ENCODE results near the gene ATG101. TPM values are rescaled to one million over a fixed set of nuclear protein-coding genes. Genes with fewer than 3 reads are reported as not detected.

Gene ATG101
- total RNA-seq, 2 experiments from 2014 or later, result 28.8 to 31.1 TPM

DNA sequence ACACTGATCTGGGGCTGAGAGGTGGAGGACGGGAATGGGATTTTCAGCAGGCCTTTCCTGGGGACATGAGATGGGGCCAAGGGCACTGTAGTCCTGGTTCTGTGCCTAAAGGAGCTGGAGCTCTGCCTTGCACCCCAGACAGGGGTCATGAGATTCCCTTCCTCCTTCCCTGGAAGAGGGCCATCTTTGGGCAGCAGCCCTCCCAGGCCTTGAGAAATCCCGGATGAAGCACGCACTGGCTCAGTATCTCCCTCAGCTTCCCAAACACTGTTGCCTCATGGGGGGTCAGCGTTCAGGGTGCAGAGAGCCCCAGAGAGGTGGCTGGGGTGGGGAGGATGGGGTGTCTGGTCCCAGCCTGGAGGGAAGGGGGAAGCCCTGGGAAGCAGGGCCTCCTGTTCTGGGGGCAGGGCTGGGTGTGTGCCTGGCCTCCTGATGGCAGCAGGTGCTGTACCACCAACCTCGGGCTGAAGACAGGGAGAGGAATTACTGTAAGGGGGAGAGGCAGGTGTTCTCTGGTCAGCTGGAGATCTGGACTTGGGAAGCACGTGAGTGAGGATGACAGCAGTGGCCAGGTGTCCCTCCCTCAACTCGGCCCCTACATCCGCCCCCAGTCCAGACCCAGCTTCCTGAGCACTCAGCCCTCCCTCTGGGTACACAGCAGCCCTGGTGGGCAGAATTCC lies 26.9 kb upstream of the ATG101 start:
- H3K4me3 Mint-ChIP-seq, result no peak overlapping the region
- peaks cover 3% of the 10 kb centered on the region for H3K27me3 Mint-ChIP-seq (ENCODE audit: low read depth)
- no peaks in the 10 kb centered on the region for H3K9me3 Mint-ChIP-seq (ENCODE audit: insufficient read depth)
- ChIA-PET POLR2A (interaction anchor here (1.0 to 1.2 kb wide), 3 partner anchors 10 to 27 kb away, joined by 3 to 8 read pairs (median 3); partner anchors contain the start of gene ATG101), CTCF (interaction anchor here (1.5 to 18.7 kb wide), 5 partner anchors 9 to 77 kb away, joined by 3 to 290 read pairs (median 6); partner anchors contain the start of genes ATG101 and NR4A1)
- no peak for DNase-seq
- H3K36me3 Mint-ChIP-seq (ENCODE audit: low read depth), result no peaks in the 10 kb centered on the region
- no peak for ATAC-seq
- H3K27ac Mint-ChIP-seq, result no peak overlapping the region
- H3K4me1 Mint-ChIP-seq (ENCODE audit: low read depth), result peaks cover 56% of the 10 kb centered on the region

DNA sequence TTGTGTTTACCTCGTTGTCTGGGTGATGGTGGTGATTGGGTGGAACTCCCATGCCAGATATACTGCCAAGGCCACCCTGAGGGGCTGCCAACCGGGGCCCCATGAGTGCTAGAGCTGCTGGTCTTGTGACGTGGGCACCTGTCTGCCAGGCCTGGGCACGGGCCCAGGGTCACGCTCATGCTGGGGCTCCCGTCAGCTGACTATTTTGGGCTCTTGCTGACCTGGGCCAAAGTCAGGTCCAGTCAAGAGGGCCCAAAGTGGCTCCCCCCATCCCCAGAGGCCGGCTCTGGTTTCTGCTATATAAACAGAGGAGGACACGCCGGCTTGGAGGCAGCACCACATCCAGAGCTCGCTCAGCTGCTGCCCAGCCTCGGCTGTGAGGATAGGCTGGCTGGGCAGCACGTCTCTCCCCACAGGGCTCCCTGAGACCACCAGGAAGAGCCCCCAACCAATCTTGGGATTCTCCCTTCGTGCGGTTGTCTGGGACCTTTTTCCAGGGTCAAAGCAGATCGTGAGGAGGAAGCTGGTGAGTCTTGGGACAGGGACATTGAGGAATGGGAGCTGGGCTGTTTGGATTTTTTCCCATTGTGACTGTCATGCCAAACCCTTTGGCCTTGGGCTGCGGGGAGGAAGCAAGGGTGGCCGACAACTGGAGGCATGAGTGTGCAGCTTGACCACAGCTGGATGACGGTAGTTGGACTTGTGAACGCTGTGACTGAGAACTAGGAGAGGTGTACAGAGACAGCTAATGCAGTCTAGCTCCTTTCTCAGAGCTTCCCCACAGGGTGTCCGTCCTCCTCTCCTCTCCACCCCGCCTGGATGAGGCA lies 26.2 kb upstream of the ATG101 start:
- ATAC-seq (no peak), DNase-seq (no peak)
- ChIA-PET CTCF (interaction anchor here (0.9 to 18.7 kb wide), 5 partner anchors 11 to 76 kb away, joined by 3 to 290 read pairs (median 6); partner anchors contain the start of gene ATG101), POLR2A (interaction anchor here (1.0 to 1.2 kb wide), 3 partner anchors 11 to 26 kb away, joined by 3 to 8 read pairs (median 3); partner anchors contain the start of gene ATG101)
- no peak overlapping the region for H3K27ac Mint-ChIP-seq
- peaks cover 51% of the 10 kb centered on the region for H3K4me1 Mint-ChIP-seq (ENCODE audit: low read depth)
- H3K9me3 Mint-ChIP-seq (ENCODE audit: insufficient read depth), result no peaks in the 10 kb centered on the region
- no peaks in the 10 kb centered on the region for H3K27me3 Mint-ChIP-seq (ENCODE audit: low read depth)
- no peaks in the 10 kb centered on the region for H3K36me3 Mint-ChIP-seq (ENCODE audit: low read depth)
- H3K4me3 Mint-ChIP-seq, result no peak overlapping the region

DNA sequence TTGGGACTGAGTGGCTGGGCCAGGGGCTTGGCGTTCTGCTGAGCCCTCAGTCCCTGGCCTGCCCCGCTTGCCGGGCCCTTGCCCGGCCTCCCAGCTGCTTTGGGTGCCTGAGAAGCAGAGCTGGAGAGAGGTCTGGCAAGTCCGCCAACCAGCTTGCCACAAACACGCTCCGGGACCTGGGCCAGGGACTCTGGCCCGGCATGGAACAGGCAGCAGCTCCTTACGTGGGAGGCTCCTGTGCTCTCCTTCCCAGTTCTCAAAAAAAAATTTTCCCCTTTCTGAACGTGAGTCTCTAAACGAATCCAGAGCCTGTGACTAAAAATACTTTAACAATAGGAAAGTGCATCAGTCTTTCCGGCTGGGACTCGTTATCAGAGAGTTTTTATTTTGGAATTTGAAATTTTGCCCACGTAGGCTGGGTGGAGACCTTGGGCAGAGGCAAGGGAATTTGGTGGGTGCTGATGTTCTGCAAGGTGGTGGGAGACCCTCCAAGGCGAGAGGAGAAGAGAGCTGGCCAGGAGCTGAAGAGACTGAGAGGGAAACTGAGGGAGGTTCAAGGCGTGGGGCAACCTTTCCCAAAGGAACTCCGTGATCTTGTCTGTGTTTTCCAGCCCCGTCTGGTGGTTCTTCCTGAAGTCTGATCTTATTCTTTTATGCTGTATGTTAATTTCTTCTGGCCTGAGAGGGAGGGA lies 25.3 kb upstream of the ATG101 start:
- Mint-ChIP-seq H3K27me3 (ENCODE audit: low read depth) (no peaks in the 10 kb centered on the region), H3K9me3 (ENCODE audit: insufficient read depth) (no peaks in the 10 kb centered on the region), H3K27ac (peak overlapping the region; percentile 32), H3K4me3 (no peak overlapping the region), H3K4me1 (ENCODE audit: low read depth) (peaks cover 51% of the 10 kb centered on the region), H3K36me3 (ENCODE audit: low read depth) (no peaks in the 10 kb centered on the region)
- ChIA-PET CTCF (interaction anchor here (0.9 to 18.7 kb wide), 6 partner anchors 12 to 76 kb away, joined by 3 to 290 read pairs (median 4); partner anchors contain the start of gene ATG101), POLR2A (interaction anchor here (1.2 kb wide), 2 partner anchors 19 to 26 kb away, joined by 3 to 8 read pairs; partner anchors contain the start of gene ATG101)
- DNase-seq, result no peak
- ATAC-seq, result no peak

DNA sequence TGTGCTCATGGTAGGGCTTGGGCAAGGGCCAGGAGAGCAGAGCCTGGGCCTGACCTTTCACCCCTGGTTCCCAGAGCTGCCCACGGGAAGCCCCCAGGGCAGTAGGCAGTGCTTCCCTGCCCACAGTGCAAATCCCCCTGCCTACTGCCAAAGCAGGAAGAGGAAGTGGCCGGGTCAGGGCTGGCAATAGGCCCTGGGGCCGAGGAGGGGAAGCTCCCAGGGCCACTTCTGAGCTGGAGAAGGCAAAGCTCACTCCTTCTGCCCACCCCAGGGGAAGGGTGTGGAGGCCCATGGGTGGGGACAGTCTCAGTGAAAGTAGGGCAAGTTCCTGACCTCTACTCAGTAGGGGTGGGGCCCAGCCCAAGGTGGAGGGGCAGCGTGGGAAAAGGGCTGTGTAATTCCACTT lies 24.0 kb upstream of the ATG101 start:
- ChIA-PET POLR2A (no interaction called here), CTCF (interaction anchor here (1.1 to 18.7 kb wide), 3 partner anchors 22 to 26 kb away, joined by 4 to 290 read pairs (median 4); partner anchors contain the start of gene ATG101)
- Mint-ChIP-seq H3K9me3 (ENCODE audit: insufficient read depth) (no peaks in the 10 kb centered on the region), H3K36me3 (ENCODE audit: low read depth) (no peaks in the 10 kb centered on the region), H3K27ac (peak overlapping the region; percentile 74), H3K4me3 (no peak overlapping the region), H3K4me1 (ENCODE audit: low read depth) (peaks cover 61% of the 10 kb centered on the region), H3K27me3 (ENCODE audit: low read depth) (no peaks in the 10 kb centered on the region)
- no peak for DNase-seq
- no peak for ATAC-seq

DNA sequence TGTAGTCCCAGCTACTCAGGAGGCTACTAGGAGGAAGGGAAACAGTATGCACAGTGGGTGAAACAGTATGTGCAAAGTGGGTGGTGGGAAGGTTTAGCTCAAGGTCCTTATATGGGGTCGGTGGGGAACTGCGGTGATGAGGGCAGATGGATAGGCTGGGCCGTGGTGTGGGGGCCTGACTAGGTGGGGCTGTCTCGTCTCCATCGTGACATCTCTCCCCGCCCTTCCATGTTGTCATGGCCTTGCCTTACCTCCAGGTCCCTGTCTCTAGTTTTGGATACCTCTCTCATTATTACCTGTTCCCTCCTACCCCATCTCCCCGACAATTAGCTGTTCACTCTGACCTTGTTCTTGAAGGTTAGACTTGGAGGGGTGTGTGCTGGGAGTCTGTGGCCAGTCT lies 22.9 kb upstream of the ATG101 start:
- no peak for DNase-seq
- no peaks in the 10 kb centered on the region for H3K27me3 Mint-ChIP-seq (ENCODE audit: low read depth)
- H3K36me3 Mint-ChIP-seq (ENCODE audit: low read depth), result no peaks in the 10 kb centered on the region
- CTCF ChIA-PET, result interaction anchor here (18.7 kb wide), 1 partner anchor 23 kb away, joined by 290 read pairs; no protein-coding TSS in a partner anchor
- POLR2A ChIA-PET, result interaction anchor here (0.7 kb wide), 1 partner anchor 23 kb away, joined by 3 read pairs; no protein-coding TSS in a partner anchor
- H3K4me3 Mint-ChIP-seq, result no peak overlapping the region
- H3K27ac Mint-ChIP-seq, result no peak overlapping the region
- ATAC-seq, result no peak
- no peaks in the 10 kb centered on the region for H3K9me3 Mint-ChIP-seq (ENCODE audit: insufficient read depth)
- peaks cover 61% of the 10 kb centered on the region for H3K4me1 Mint-ChIP-seq (ENCODE audit: low read depth)

DNA sequence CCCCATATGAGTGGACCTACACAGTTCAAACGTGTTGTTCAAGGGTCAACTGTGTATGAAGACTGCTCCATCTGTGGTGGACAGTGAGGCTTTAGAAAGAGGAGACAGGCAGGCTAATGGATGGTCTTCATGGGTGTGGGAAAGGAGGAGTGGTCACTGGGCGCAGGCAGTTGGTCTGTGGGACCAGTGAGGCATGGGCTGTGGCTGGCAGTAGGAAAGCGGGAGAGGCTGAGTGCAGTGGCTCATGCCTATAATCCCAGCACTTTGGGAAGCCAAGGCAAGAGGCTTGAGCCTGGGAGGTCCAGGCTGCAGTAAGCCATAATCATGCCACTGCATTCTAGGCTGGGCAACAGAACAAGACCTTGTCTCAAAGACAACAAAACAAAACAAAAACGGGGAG lies 20.5 kb upstream of the ATG101 start:
- Mint-ChIP-seq H3K4me1 (ENCODE audit: low read depth) (peaks cover 61% of the 10 kb centered on the region), H3K27me3 (ENCODE audit: low read depth) (no peaks in the 10 kb centered on the region), H3K9me3 (ENCODE audit: insufficient read depth) (no peaks in the 10 kb centered on the region), H3K36me3 (ENCODE audit: low read depth) (no peaks in the 10 kb centered on the region), H3K27ac (peak overlapping the region; percentile 98), H3K4me3 (peak overlapping the region; percentile 16)
- ATAC-seq (no peak), DNase-seq (no peak)
- ChIA-PET POLR2A (no interaction called here), CTCF (interaction anchor here (18.7 kb wide), 1 partner anchor 25 kb away, joined by 290 read pairs; no protein-coding TSS in a partner anchor)

DNA sequence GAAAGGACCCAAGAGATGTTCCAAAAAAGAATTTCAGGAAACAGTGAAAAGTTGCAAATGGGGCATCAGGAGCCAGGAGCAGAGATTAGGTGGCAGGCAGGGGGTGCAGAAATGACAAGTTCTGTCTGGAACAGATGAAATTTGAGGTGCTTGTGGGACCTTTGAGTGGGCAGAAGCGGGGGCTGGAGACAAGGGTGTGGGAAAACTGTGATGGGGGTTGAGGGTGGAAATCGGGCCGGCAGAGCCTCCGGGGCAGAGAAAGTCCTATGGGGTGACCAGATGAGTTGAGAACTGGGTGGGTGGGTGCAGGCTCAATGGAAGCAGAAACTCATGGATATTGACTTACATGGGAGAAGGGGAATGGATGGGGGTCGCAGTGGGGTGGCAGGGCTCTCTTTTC lies 20.1 kb upstream of the ATG101 start:
- Mint-ChIP-seq H3K36me3 (ENCODE audit: low read depth) (no peaks in the 10 kb centered on the region), H3K4me3 (peak overlapping the region; percentile 16), H3K27ac (peak overlapping the region; percentile 98), H3K9me3 (ENCODE audit: insufficient read depth) (no peaks in the 10 kb centered on the region), H3K4me1 (ENCODE audit: low read depth) (peaks cover 58% of the 10 kb centered on the region), H3K27me3 (ENCODE audit: low read depth) (no peaks in the 10 kb centered on the region)
- ATAC-seq (no peak), DNase-seq (no peak)
- POLR2A ChIA-PET, result interaction anchor here (1.9 kb wide), 1 partner anchor 11 kb away, joined by 5 read pairs; no protein-coding TSS in a partner anchor
- CTCF ChIA-PET, result interaction anchor here (2.7 kb wide), 1 partner anchor 20 kb away, joined by 20 read pairs; the partner anchor contains the start of gene ATG101

DNA sequence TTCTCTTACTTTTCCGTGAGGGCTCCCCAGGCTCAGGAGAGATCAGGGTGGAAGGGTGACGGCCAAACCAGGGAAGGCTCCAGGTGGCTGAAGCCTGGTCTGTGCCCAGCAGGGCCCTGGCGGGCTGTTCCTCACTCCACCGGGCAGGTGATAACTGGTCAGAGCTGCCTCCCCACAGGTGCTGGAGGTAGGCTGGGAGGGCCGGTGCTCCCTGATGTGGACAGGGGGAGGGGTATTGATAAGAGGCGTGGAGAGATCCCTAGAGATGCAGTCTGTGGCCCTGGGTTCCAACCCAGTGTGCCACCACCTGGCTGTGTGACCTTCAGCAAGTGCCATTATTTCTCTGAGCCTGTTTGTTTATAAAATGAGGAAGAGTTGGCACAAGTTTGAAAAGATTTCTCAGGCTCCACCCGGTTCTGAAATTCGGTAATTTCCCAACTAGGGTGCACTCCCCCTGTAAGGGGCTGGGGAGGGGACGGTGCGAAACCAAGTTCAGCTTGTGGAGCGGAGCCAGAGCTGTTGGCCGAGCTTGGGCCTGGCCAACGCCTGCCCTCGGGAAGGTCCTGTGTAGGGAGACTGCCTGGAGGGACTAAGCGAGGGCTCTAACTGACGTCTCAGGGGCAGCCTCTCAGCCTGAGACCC lies 19.5 kb upstream of the ATG101 start:
- Mint-ChIP-seq H3K4me1 (ENCODE audit: low read depth) (peaks cover 57% of the 10 kb centered on the region), H3K27me3 (ENCODE audit: low read depth) (no peaks in the 10 kb centered on the region), H3K4me3 (peak overlapping the region; percentile 86), H3K9me3 (ENCODE audit: insufficient read depth) (no peaks in the 10 kb centered on the region), H3K27ac (peak overlapping the region; percentile 98), H3K36me3 (ENCODE audit: low read depth) (no peaks in the 10 kb centered on the region)
- ATAC-seq, result no peak
- ChIA-PET CTCF (interaction anchor here (0.8 to 4.1 kb wide), 7 partner anchors 16 to 32 kb away, joined by 3 to 59 read pairs (median 6); partner anchors contain the start of gene ATG101), POLR2A (interaction anchor here (0.8 to 2.2 kb wide), 6 partner anchors 9 to 25 kb away, joined by 3 to 18 read pairs (median 8); partner anchors contain the start of gene ATG101)
- DNase-seq, result no peak

DNA sequence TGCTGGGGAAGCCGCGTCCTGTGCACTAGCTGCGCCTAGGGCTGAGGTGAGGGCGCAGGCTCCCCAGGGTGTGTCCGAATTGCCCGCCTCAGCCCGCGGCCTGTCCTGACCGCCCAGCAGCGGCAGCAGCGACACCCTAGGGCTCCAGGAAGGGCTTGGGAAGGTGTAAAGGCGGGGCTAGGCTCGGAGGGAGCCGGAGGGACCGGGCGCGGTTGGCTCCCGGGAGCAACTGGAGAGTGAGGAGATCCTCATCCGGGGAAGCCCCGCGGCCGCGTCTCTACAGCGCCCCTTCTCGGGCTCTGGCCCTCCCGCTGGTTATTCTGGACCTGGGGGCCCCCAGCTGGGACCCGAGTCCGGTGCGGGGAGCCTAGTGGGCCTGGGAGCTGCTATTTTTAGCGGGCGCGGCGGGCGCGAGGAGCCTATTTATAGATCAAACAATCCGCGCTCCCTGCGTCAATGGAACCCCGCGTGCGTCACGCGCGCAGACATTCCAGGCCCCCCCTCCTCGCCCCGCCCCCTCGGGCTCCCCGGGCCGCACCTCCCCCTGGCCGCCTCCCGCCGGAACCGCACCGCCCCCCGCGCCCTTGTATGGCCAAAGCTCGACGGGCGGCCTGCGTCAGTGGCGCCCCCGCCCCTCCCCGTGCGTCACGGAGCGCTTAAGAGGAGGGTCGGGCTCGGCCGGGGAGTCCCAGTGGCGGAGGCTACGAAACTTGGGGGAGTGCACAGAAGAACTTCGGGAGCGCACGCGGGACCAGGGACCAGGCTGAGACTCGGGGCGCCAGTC lies 18.8 kb upstream of the ATG101 start, which contains the start of gene NR4A1:
Gene NR4A1, plus strand, starts transcription at position 685 of the 784 bp plus-strand sequence. CDS start 2,887 bp downstream, outside the sequence.
- no peaks in the 10 kb centered on the region for H3K9me3 Mint-ChIP-seq (ENCODE audit: insufficient read depth)
- ATAC-seq, result peak; percentile 85

More for the DNA sequence above, 18.8 kb upstream of the ATG101 start, which contains the start of gene NR4A1:
- DNase-seq, result peak; percentile 98
- POLR2A ChIA-PET, result interaction anchor here (0.8 to 2.2 kb wide), 8 partner anchors 10 to 25 kb away, joined by 3 to 18 read pairs (median 6); partner anchors contain the start of gene ATG101
- Mint-ChIP-seq H3K4me1 (ENCODE audit: low read depth) (peaks cover 49% of the 10 kb centered on the region), H3K36me3 (ENCODE audit: low read depth) (no peaks in the 10 kb centered on the region), H3K27ac (peak within 1 kb of the TSS; percentile 98), H3K4me3 (peak within 1 kb of the TSS; percentile 86), H3K27me3 (ENCODE audit: low read depth) (no peaks in the 10 kb centered on the region)
- CTCF ChIA-PET, result interaction anchor here (0.8 to 4.1 kb wide), 12 partner anchors 9 to 80 kb away, joined by 3 to 59 read pairs (median 4); partner anchors contain the start of gene ATG101

Measured in activated CD8-positive, alpha-beta T cell treated with anti-CD3 and anti-CD28 coated beads, Interleukin-2, amount 10 ng/mL, durations not matched to agents 7 days and 5 days (primary cell).